NCI-H524 (cell line): Measurements from ENCODE around the gene GRK3.

Experiments
- DNase-seq, 2 experiments: peaks; one replicate each; lab custom pipeline; 2025; lab: John Stamatoyannopoulos, UW

GRK3 gene

GRCh38 chr22:25736378-25737011, 172.0 kb downstream of the GRK3 start:
- DNase-seq: no peak

- DNase-seq: no peak
Measured at GRCh38 chr22:25739659-25740344, 175.3 kb downstream of the GRK3 start.

GRCh38 chr22:25741692-25742626, 177.5 kb downstream of the GRK3 start, which contains the start of gene MYO18B:
Gene MYO18B (plus strand): TSS chr22:25742188. CDS start chr22:25761093, 18,905 bp downstream.
- no peak for DNase-seq

GRCh38 chr22:25742918-25743708, 178.6 kb downstream of the GRK3 start:
- no peak for DNase-seq

- no peak for DNase-seq
Measured at GRCh38 chr22:25744694-25745093, 180.2 kb downstream of the GRK3 start.

GRCh38 chr22:25745341-25746011, 181.0 kb downstream of the GRK3 start:
- peak in 1 of 2 experiments; percentile 61 for DNase-seq

- DNase-seq: no peak
Measured at GRCh38 chr22:25746012-25746373, 181.5 kb downstream of the GRK3 start.

- DNase-seq: peak in 1 of 2 experiments; percentile 39
Measured at GRCh38 chr22:25747245-25747944, 182.9 kb downstream of the GRK3 start.

DNA sequence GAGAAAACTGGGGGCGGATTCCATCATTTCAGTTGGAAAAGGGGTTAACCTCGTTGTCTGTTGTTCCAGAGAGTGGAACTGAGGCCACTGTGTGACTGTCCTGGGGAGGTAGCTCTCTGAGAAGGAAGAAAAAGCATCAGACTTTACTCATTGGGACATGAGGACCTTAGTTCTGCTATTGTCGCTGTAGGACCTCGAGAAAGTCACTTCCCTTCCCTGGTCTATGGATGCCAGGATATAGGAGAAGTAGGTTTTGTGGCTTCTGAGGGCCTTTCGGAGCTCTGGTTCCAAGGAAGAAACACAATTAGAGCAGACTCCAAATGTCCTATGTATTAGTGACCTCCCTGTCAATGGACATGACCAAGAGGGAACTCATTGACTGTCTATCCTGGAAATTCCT, 183.7 kb downstream of the GRK3 start:
- no peak for DNase-seq

DNA sequence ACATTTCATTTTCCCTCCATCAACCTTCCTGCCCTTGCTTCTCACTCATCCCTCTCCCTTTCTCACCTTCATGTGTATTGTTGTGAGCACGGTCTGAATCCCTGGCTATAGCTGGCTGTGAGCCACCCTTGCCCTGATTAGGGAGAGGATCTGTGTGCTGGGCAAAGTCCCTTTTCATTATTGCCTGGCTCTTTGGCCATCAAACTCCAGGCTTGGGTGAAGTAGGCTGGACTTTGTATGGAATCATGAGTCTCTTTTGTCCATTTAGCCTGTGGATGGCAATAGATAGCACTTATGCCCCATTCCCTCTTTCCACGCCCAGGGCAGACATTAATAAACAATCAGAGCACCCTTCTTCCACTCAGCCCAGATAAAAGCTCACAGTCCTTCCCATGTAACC, 184.2 kb downstream of the GRK3 start:
- no peak for DNase-seq

DNA sequence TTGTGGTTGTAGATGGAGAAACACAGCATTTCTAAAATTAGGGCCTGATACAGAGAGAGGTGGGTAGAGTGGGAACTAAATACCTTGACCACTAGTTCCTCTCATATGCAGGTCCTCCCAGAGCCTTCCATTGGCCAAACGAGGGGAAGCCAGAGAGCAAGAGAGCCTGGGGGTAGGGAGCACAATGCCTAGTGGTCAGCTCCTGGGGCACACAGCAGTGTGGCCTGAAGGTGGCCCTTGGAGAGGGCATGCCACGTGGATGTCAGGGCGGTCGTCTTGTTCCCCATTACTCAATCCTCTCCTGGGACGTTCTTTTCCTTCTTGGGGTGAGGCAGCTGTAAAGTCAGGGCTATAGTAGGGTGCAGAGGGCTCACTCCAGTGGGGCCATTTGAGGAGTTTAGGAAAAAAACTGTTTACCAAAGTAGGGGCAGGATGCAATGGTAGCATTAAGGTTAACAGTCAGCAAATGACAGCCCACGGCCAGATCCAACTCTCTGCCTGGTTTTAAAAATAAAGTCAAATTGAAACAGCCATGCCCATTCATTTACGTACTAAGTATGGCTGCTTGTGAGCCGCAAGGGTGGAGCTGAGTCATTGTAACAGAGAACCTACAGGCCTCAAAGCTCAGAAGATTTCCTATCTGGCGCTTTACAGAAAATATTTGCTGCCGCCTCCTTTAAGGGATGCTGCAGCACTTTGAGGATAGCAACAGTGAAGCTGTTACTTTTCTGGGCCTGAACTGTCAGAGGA, 185.1 kb downstream of the GRK3 start:
- DNase-seq: no peak

DNA sequence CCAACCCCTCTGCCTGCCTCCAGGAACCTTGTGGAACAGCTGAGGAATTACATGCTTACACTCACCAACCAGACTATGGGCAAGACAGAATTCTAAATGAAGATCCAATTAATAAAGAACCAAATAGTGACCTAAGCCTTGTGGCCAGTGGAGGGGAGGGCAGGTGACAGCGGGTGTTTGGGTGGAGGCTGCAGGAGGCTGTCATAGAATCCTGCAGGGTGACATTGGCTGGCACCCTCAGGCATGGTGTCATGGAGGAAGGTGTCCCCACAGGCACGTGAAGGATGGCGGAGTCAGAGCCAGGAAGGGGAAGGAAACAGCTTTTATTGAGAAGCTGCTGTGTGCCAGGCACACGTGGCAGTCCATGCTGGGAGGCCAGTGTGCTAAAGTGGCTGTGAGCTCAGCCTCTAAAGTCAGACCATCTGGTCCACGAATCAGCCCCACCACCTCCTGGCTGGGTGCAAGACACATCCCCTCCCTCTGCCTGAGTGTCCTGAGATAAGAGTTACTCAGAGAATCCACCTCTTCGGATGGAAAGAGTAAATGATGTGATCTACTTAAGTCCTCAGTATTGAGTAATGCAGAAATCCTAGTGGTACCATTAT, 186.2 kb downstream of the GRK3 start:
- DNase-seq: peak; percentile 32 to 78

- no peak for DNase-seq
Measured at GRCh38 chr22:25751174-25751581, 186.7 kb downstream of the GRK3 start.

DNA sequence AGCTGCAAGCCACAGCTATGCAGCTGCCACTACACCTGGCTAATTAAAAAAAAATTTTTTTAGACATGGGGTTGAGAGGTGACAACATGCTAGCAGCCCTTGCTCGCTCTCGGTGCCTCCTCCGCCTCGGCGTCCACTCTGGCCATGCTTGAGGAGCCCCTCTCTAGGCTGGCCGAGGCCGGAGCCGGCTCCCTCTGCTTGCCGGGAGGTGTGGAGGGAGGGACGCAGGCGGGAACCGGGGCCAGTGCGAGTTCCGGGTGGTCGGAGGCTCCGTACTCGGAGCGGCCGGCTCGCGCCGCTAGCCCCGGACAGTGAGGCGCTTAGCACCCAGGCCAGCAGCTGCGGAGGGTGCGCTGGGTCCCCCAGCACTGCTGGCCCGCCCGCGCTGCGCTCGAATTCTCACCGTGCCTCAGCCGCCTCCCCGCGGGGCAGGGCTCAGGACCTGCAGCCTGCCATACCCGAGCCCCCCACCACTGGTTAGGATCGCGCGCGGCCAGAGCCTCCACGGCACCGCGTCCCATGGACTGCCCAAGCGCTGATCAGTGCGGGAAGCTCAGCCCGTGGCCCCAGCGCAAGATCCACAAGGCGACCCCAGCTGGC, 188.2 kb downstream of the GRK3 start:
- DNase-seq: no peak

GRCh38 chr22:25753252-25753651, 188.8 kb downstream of the GRK3 start:
- no peak for DNase-seq

GRCh38 chr22:25754527-25755202, 190.2 kb downstream of the GRK3 start:
- no peak for DNase-seq

GRCh38 chr22:25757686-25758085, 193.2 kb downstream of the GRK3 start:
- DNase-seq: no peak

GRCh38 chr22:25758316-25758715, 193.8 kb downstream of the GRK3 start:
- DNase-seq: no peak
